Measurements from ENCODE around the gene CLDN10.
"Not testable (repeated sequence)": the region's sequence is repeated elsewhere in the genome, so short reads cannot be mapped to it uniquely, and the experiment has no call there.

CLDN10 gene

GRCh38 chr13:95541911-95542474 is 10.5 kb upstream of the CLDN10 start:
- DNase-seq, result no peak

GRCh38 chr13:95544293-95544692 is 8.2 kb upstream of the CLDN10 start:
- DNase-seq, result no peak

- no peak for DNase-seq
Observed at GRCh38 chr13:95546919-95547318, 5.6 kb upstream of the CLDN10 start.

- no peak for DNase-seq
Observed at GRCh38 chr13:95547531-95548167, 4.9 kb upstream of the CLDN10 start.

- no peak for DNase-seq
Observed at GRCh38 chr13:95552208-95552538, 347 bp upstream of the CLDN10 start.

- peak; percentile 30 to 56 (median 42) for DNase-seq
Observed at GRCh38 chr13:95553581-95554385, 1.3 kb downstream of the CLDN10 start.

- no peak for DNase-seq
Observed at GRCh38 chr13:95557013-95557412, 4.5 kb downstream of the CLDN10 start.

- no peak for DNase-seq
Observed at GRCh38 chr13:95559100-95559499, 6.6 kb downstream of the CLDN10 start.

- no peak for DNase-seq
Observed at GRCh38 chr13:95560387-95560786, 7.9 kb downstream of the CLDN10 start.

GRCh38 chr13:95564091-95564490 is 11.6 kb downstream of the CLDN10 start:
- DNase-seq, result no peak

- peak; percentile 54 to 95 (median 78) for DNase-seq
Observed at GRCh38 chr13:95564733-95565291, 12.3 kb downstream of the CLDN10 start.

- DNase-seq, result not testable (repeated sequence)
Observed at GRCh38 chr13:95565758-95566157, 13.2 kb downstream of the CLDN10 start.

GRCh38 chr13:95568131-95568530 is 15.6 kb downstream of the CLDN10 start:
- no peak for DNase-seq

GRCh38 chr13:95570016-95570415 is 17.5 kb downstream of the CLDN10 start:
- no peak for DNase-seq

- DNase-seq, result no peak
Observed at GRCh38 chr13:95571941-95572340, 19.4 kb downstream of the CLDN10 start.

GRCh38 chr13:95573221-95573620 is 20.7 kb downstream of the CLDN10 start:
- no peak for DNase-seq

GRCh38 chr13:95579303-95579702 is 26.8 kb downstream of the CLDN10 start:
- no peak for DNase-seq

GRCh38 chr13:95585867-95586266 is 33.3 kb downstream of the CLDN10 start:
- no peak for DNase-seq

GRCh38 chr13:95588134-95588533 is 35.6 kb downstream of the CLDN10 start:
- DNase-seq, result no peak

GRCh38 chr13:95588721-95589120 is 36.2 kb downstream of the CLDN10 start:
- DNase-seq, result no peak

GRCh38 chr13:95593462-95593861 is 40.9 kb downstream of the CLDN10 start:
- no peak for DNase-seq

- no peak for DNase-seq
Observed at GRCh38 chr13:95596701-95597100, 44.2 kb downstream of the CLDN10 start.

- no peak for DNase-seq
Observed at GRCh38 chr13:95601216-95601615, 48.7 kb downstream of the CLDN10 start.

- no peak for DNase-seq
Observed at GRCh38 chr13:95601906-95602305, 49.4 kb downstream of the CLDN10 start.
